ENCODE data around the gene DACT2. TPM values are rescaled to one million over a fixed set of nuclear protein-coding genes. Genes with fewer than 3 reads are reported as not detected.
A peak's percentile ranks its signal among the peaks of the same experiment; 100 is the strongest.
"Not testable (repeated sequence)": the region's sequence is repeated elsewhere in the genome, so short reads cannot be mapped to it uniquely, and the experiment has no call there.

Gene DACT2
- total and polyA plus RNA-seq, 8 donors = 0.87 to 6.5 (median 3.1) TPM

DNA sequence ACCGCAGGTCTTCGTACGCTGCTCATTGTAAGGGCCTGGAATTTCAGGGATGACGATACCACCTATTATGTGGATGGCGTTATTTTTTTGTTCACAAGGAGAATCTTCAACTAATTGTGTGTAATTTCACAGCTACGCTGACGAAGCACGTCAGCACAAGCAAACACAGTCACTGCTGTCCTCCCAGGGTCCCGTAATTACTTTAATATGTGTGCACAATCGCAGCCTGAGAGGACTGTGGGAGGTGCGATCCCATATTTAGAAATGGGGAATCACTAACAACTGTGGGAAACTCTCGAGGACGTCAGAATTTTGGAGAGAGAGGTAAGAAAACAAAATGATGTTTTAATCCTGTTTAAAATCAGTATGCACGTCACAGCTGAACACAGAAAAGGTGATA is 40.2 kb upstream of the DACT2 start:
- Histone ChIP-seq H3K27me3 (no peaks in the 10 kb centered on the region), H3K36me3 (no peaks in the 10 kb centered on the region), H3K27ac (no peak overlapping the region), H3K4me1 (no peaks in the 10 kb centered on the region), H3K4me3 (no peak overlapping the region), H3K9me3 (no peaks in the 10 kb centered on the region)
- ATAC-seq = no peak
- TF ChIP-seq CTCF (IDR thresholded peaks at IDR 0.05) = no peak
- no peak for FAIRE-seq
- 68 to 80% methylated on average over 14 of the region's 14 CpGs for WGBS, 2 donors
- DNase-seq = no peak
- intact Hi-C loops (cut with DNase I) = loop anchor here in 1 of 3 donors (10.0 kb wide), 1 partner anchor 205 kb away; no protein-coding TSS in a partner anchor

- intact Hi-C loops (cut with DNase I) = loop anchor here in 1 of 3 donors (10.0 kb wide), 1 partner anchor 204 kb away; no protein-coding TSS in a partner anchor
- peak in 1 of 6 donors; percentile 14 for DNase-seq
- H3K27me3 ChIP-seq = no peaks in the 10 kb centered on the region
- no peak for FAIRE-seq
- no peaks in the 10 kb centered on the region for H3K9me3 ChIP-seq
- no peak overlapping the region for H3K4me3 ChIP-seq
- TF ChIP-seq CTCF (IDR thresholded peaks at IDR 0.05) = no peak
- no peak overlapping the region for H3K27ac ChIP-seq
- no peak for ATAC-seq
- WGBS, 2 donors = 71 to 87% methylated on average over 10 to 14 of the region's 20 CpGs
- no peaks in the 10 kb centered on the region for H3K36me3 ChIP-seq
- no peaks in the 10 kb centered on the region for H3K4me1 ChIP-seq
Observed at GRCh38 chr6:168358842-168359420, 39.4 kb upstream of the DACT2 start.

DNA sequence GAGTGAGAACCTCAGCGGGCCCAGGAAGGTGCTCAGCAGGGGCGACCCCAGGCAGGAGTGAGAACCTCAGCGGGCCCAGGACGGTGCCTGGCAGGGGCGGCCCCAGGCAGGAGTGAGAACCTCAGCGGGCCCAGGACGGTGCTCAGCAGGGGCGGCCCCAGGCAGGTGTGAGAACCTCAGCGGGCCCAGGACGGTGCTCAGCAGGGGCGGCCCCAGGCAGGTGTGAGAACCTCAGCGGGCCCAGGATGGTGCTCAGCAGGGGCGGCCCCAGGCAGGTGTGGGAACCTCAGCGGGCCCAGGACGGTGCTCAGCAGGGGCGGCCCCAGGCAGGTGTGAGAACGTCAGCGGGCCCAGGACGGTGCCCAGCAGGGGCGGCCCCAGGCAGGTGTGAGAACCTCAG is 37.3 kb upstream of the DACT2 start:
- H3K4me3 ChIP-seq, H3K27me3 ChIP-seq, H3K4me1 ChIP-seq, H3K36me3 ChIP-seq, H3K27ac ChIP-seq, ATAC-seq, H3K9me3 ChIP-seq, FAIRE-seq: not testable (repeated sequence)
- WGBS, 2 donors = 65 to 94% methylated on average over 4 to 9 of the region's 20 CpGs
- intact Hi-C loops (cut with DNase I) = loop anchor here in 1 of 3 donors (10.0 kb wide), 1 partner anchor 202 kb away; no protein-coding TSS in a partner anchor
- peak in 1 of 6 donors; percentile 31 for DNase-seq

GRCh38 chr6:168355716-168356522 is 36.3 kb upstream of the DACT2 start:
- peak; percentile 68 to 76 (median 72) for TF ChIP-seq CTCF (IDR thresholded peaks at IDR 0.05)
- Histone ChIP-seq H3K9me3 (no peaks in the 10 kb centered on the region), H3K4me1 (no peaks in the 10 kb centered on the region), H3K27ac (no peak overlapping the region), H3K27me3 (no peaks in the 10 kb centered on the region), H3K36me3 (no peaks in the 10 kb centered on the region), H3K4me3 (no peak overlapping the region)
- FAIRE-seq (no peak), DNase-seq (peak; percentile 38 to 87 (median 70)), ATAC-seq (peak; percentile 88 to 100 (median 99))
- intact Hi-C loops (cut with DNase I) = loop anchor here in 1 of 3 donors (10.0 kb wide), 1 partner anchor 201 kb away; no protein-coding TSS in a partner anchor
- WGBS, 2 donors = 26 to 29% methylated on average over 28 of the region's 28 CpGs

DNA sequence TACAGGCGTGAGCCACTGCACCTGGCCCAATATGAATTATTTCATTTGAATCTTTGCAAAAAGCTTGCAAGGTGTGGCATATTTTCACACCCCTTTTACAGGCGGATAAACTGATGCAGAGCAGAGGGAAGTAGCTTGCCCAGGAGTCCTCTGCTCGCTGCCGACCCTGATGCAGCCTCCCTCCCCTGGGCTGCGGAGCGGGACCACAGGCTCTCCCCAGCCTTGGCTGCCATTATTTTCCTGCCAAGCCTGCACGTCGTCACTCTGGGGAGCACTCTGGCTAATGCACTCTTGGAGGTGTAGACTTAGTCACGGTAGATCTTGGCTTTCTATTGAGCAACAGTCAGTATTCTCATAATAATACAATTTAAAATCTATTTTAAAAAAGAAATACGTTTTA is 34.8 kb upstream of the DACT2 start:
- ATAC-seq (no peak), DNase-seq (peak in 1 of 6 donors; percentile 17), FAIRE-seq (no peak)
- TF ChIP-seq CTCF (IDR thresholded peaks at IDR 0.05) = no peak
- H3K9me3 ChIP-seq = no peaks in the 10 kb centered on the region
- H3K36me3 ChIP-seq = no peaks in the 10 kb centered on the region
- intact Hi-C loops (cut with DNase I) = loop anchor here in 2 of 3 donors (5.0 to 10.0 kb wide), 2 partner anchors 157 to 200 kb away; no protein-coding TSS in a partner anchor
- no peak overlapping the region for H3K4me3 ChIP-seq
- 63 to 80% methylated on average over 10 of the region's 10 CpGs for WGBS, 2 donors
- H3K4me1 ChIP-seq = no peaks in the 10 kb centered on the region
- no peak overlapping the region for H3K27ac ChIP-seq
- H3K27me3 ChIP-seq = no peaks in the 10 kb centered on the region
